Inflammatory macrophage treated with lipopolysaccharide for 1 hour (primary cell): ENCODE data around the gene TNS1.
"Not testable (repeated sequence)": the region's sequence is repeated elsewhere in the genome, so short reads cannot be mapped to it uniquely, and the experiment has no call there.

Experiments
- DNase-seq, 2 donors: peaks; one replicate each; pipeline ENCODE4 v3.0.0-alpha.2; 2020 to 2022

Gene TNS1

GRCh38 chr2:218029366-218030360 lies 26.9 kb upstream of the TNS1 start:
- DNase-seq = no peak

GRCh38 chr2:218028562-218029348 lies 26.0 kb upstream of the TNS1 start:
- DNase-seq = no peak

GRCh38 chr2:218028189-218028495 lies 25.3 kb upstream of the TNS1 start:
- no peak for DNase-seq

GRCh38 chr2:218027426-218028188 lies 24.8 kb upstream of the TNS1 start:
- no peak for DNase-seq

GRCh38 chr2:218026676-218027425 lies 24.1 kb upstream of the TNS1 start:
- DNase-seq = no peak

- no peak for DNase-seq
Observed at GRCh38 chr2:218026244-218026643, 23.4 kb upstream of the TNS1 start.

GRCh38 chr2:218024871-218025270 lies 22.1 kb upstream of the TNS1 start:
- no peak for DNase-seq

- DNase-seq = no peak
Observed at GRCh38 chr2:218024336-218024735, 21.5 kb upstream of the TNS1 start.

- DNase-seq = no peak
Observed at GRCh38 chr2:218023636-218024035, 20.8 kb upstream of the TNS1 start.

- no peak for DNase-seq
Observed at GRCh38 chr2:218022851-218023530, 20.2 kb upstream of the TNS1 start.

GRCh38 chr2:218022131-218022850 lies 19.5 kb upstream of the TNS1 start:
- no peak for DNase-seq

- DNase-seq = no peak
Observed at GRCh38 chr2:218021536-218022071, 18.8 kb upstream of the TNS1 start.

GRCh38 chr2:218020966-218021535 lies 18.3 kb upstream of the TNS1 start:
- no peak for DNase-seq

- DNase-seq = no peak
Observed at GRCh38 chr2:218020281-218020680, 17.5 kb upstream of the TNS1 start.

- peak in 1 of 2 donors; percentile 39 for DNase-seq
Observed at GRCh38 chr2:218019411-218020060, 16.7 kb upstream of the TNS1 start.

- not testable (repeated sequence) for DNase-seq
Observed at GRCh38 chr2:218018842-218019125, 16.0 kb upstream of the TNS1 start.

- no peak for DNase-seq
Observed at GRCh38 chr2:218017211-218018053, 14.6 kb upstream of the TNS1 start.

- DNase-seq = no peak
Observed at GRCh38 chr2:218016810-218017209, 14.0 kb upstream of the TNS1 start.
